GM15510 (cell line): ENCODE data around the gene RPS15A.
A peak's percentile ranks its signal among the peaks of the same experiment; 100 is the strongest.

Experiments used
- POLR2A ChIP-seq: IDR thresholded peaks from 3 replicates; pipeline ENCODE4 v1.6.1; 2011; ENCODE audit warnings: borderline replicate concordance; ENCODE audit not compliant: insufficient read length; ENCODE audit errors: extremely low read depth

Gene RPS15A

GRCh38 chr16:18803569-18804462, 13.7 kb upstream of the RPS15A start:
- TF ChIP-seq POLR2A: no peak

GRCh38 chr16:18802767-18803343, 12.7 kb upstream of the RPS15A start:
- no peak for TF ChIP-seq POLR2A

- peak; percentile 98 for TF ChIP-seq POLR2A
Measured at GRCh38 chr16:18801145-18801972, 11.2 kb upstream of the RPS15A start, which contains the start of gene ARL6IP1. ARL6IP1 (minus strand) TSS chr16:18801549; CDS start chr16:18801466, 83 bp downstream.

- no peak for TF ChIP-seq POLR2A
Measured at GRCh38 chr16:18800775-18801144, 10.6 kb upstream of the RPS15A start.

DNA sequence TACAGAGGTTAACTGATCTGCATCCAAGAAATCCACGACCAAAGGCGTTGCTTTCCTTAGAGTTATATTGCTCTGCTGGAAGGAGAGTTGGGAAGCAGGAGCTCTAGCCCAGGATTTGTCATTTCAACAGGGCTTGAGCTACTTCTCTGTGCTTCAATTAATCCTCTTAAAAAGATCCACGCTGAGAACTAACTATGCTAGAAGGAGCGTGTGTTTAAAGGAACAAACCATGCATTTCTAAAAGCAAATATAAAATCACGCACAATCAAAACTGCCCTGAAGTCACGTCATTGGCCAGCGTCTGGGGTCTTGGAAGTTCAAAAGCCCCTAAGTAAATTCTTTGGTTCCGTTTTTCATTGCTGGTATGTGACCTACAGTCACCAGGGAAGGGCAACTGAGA, 10.2 kb upstream of the RPS15A start:
- TF ChIP-seq POLR2A: no peak

- no peak for TF ChIP-seq POLR2A
Measured at GRCh38 chr16:18799500-18799899, 9.4 kb upstream of the RPS15A start.

DNA sequence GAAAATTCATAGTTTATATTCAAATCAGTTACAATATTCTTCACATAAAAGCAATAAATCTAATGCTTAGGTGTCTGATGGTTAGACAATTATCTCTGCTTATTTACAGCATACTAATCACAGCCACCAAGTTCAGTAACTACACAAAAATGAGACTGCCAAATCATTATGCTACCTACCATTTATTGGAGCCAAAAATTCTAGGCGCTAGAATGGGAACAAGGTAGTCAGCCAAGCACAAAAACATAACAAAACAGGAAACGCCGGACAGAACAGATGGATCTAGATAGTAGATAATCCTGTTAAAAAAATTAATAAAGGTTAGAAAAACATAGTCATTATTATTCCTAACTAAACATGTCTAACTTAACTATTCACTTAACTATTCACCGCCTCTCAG, 7.6 kb upstream of the RPS15A start:
- no peak for TF ChIP-seq POLR2A

DNA sequence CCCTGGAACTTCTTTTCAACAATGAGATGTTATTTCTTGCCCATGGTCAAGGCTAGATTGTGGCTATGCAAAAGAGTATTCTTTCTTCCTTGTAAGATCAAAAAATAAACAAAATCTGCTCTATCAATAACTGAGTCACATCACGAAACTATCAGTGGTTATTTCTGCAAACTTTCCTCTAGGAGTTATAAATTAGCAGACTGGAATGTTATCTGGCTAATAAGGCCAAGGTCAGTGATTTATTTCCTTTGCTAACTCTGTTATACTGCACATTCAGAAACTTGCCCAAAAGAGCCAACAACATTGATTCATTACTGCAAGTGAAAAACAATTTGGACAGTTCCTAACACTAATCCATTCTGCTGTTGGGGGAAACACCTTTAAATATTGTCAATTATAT, 6.2 kb upstream of the RPS15A start:
- no peak for TF ChIP-seq POLR2A

GRCh38 chr16:18792836-18793433, 2.8 kb upstream of the RPS15A start:
- no peak for TF ChIP-seq POLR2A

- TF ChIP-seq POLR2A: no peak
Measured at GRCh38 chr16:18789515-18789849, 652 bp downstream of the RPS15A start.

DNA sequence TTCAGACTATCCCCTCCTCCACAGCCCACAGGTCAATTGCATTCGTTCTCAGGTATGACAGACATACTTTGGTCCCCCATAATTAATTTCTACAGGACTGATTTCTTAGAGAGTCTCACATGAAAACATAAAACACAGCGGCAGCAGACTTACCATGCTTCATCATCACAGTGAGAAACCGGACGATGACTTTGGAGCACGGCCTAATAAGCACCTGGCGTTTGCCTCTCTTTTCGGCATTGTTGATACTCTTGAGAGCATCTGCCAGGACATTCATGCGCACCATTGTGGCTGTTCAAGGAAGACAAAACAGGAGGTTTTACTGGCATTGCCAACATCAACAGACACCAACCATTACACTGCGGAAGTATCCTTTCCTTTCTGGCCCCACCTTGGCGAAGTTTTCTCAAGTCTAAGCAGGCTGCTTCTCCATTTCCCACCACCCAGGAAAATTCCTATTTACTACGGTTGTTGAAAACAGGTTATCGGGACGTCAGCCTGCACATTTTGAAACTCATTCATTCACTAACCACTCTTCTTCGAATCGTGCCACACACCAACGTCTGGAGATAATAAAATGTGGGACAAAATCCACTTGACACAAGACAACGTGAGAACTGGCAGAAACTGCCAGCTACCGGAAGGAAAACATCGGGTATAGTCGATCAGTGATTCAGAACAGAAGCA, 1.2 kb downstream of the RPS15A start:
- no peak for TF ChIP-seq POLR2A

GRCh38 chr16:18784917-18785623, 5.1 kb downstream of the RPS15A start:
- no peak for TF ChIP-seq POLR2A

- TF ChIP-seq POLR2A: peak; percentile 19
Measured at GRCh38 chr16:18783430-18784341, 6.4 kb downstream of the RPS15A start.

GRCh38 chr16:18782697-18783429, 7.3 kb downstream of the RPS15A start:
- no peak for TF ChIP-seq POLR2A
